Raji (cell line): ENCODE data around the gene WWC2.

Experiments used
- POLR2A ChIP-seq: IDR thresholded peaks from 2 replicates; pipeline ENCODE4 v1.6.1; 2011; ENCODE audit warnings: low read depth, low read length, control low read depth; ENCODE audit not compliant: insufficient read depth

Gene WWC2

GRCh38 chr4:183149616-183150539 is 50.8 kb downstream of the WWC2 start:
- no peak for TF ChIP-seq POLR2A

- TF ChIP-seq POLR2A, result no peak
These were observed 54.3 kb downstream of the WWC2 start for GRCh38 chr4:183153190-183153916.

GRCh38 chr4:183154701-183155391 is 55.8 kb downstream of the WWC2 start:
- no peak for TF ChIP-seq POLR2A

- no peak for TF ChIP-seq POLR2A
These were observed 56.6 kb downstream of the WWC2 start for GRCh38 chr4:183155450-183156184.

DNA sequence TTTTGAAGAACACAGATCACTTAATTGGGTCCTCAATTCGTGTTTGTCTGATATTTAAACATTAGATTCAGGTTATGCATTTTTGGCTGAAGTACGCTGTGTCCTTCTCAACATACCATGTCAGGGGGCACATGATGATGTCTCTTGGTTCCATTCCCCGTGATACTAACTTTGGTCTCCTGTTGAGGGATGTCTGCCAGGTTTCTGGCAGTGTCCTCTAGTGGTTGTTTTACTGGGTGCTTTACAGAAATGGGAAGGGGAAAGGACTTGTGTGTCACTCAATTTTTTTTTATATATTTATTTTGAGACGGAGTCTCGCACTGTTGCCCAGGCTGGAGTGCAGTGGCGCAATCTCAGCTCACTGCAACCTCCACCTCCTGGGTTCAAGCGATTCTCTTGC is 58.2 kb downstream of the WWC2 start:
- no peak for TF ChIP-seq POLR2A

DNA sequence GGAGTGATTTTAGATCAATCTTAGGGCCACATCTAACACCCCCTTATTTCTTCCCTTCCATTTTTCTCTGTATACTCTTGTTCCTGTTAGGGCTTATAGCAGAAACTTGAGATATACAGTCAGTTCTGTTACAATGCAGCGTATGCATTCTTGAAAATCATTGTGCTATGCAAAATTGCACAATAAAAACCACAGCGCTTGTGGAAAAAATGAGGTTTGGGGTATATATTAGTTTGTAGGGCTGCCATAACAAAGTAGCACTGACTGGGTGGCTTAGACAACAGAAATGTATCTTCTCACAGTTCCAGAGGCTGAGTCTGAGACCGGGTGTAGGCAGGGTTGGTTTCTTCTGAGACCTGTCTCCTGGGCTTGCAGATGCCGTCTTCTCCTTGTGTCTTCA is 59.0 kb downstream of the WWC2 start:
- no peak for TF ChIP-seq POLR2A

GRCh38 chr4:183161630-183162029 is 62.6 kb downstream of the WWC2 start:
- no peak for TF ChIP-seq POLR2A

DNA sequence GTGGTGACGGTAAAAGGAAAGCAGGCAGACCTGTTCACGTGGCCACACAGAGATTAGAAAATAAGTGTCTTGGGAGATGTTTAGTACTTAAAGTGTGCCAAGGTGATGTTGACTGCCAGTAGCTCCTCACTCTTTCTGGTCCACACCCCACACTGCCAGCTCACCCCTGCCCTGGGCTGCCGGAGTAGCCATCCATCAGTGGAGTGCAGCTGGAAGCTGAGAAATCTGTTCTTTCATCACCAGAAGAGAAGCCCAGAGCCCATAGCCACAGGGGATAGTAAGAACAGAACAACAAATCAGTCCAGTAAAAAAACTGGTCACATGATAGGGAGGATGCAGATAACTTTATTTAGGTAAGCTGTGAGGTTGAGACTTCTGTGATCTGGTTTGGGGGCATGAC is 64.1 kb downstream of the WWC2 start:
- TF ChIP-seq POLR2A, result no peak

- TF ChIP-seq POLR2A, result no peak
These were observed 65.9 kb downstream of the WWC2 start for GRCh38 chr4:183164963-183165362.

- no peak for TF ChIP-seq POLR2A
These were observed 66.3 kb downstream of the WWC2 start for GRCh38 chr4:183165376-183165775.

- no peak for TF ChIP-seq POLR2A
These were observed 71.8 kb downstream of the WWC2 start for GRCh38 chr4:183170894-183171293.

GRCh38 chr4:183171484-183172267 is 72.6 kb downstream of the WWC2 start:
- no peak for TF ChIP-seq POLR2A

DNA sequence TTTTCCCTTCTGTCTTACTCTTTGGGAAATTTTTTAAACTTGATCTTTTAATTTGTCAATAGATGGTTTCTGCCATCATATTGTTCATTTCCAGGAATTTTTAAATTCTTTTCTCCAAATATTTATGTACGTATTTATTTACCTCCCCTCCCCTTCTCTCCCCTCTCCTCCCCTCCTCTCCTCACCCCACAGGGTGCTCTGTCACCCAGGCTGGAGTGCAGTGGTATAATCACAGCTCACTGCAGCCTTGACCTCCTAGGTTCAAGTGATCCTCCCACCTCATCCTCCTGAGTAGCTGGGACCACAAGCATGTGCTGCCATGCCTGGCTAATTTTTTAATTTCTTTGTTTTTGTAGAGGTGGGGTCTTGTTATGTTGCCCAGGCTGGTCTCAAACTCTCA is 73.8 kb downstream of the WWC2 start:
- TF ChIP-seq POLR2A, result no peak

GRCh38 chr4:183173580-183174526 is 74.8 kb downstream of the WWC2 start:
- TF ChIP-seq POLR2A, result no peak
